ENCODE data around the gene ITGA4.

ITGA4 gene

GRCh38 chr2:181515719-181516118 lies 58.5 kb downstream of the ITGA4 start:
- no peak for TF ChIP-seq EGR1 (IDR thresholded peaks at IDR 0.05)
- no peak for TF ChIP-seq EP300 (IDR thresholded peaks at IDR 0.05; ENCODE audit: borderline replicate concordance)
- TF ChIP-seq TCF12 (IDR thresholded peaks at IDR 0.05; ENCODE audit: low read depth), result no peak
- no peak for TF ChIP-seq ZBTB7A (IDR thresholded peaks at IDR 0.05; ENCODE audit: low read depth)
- TF ChIP-seq, protein P1, sequence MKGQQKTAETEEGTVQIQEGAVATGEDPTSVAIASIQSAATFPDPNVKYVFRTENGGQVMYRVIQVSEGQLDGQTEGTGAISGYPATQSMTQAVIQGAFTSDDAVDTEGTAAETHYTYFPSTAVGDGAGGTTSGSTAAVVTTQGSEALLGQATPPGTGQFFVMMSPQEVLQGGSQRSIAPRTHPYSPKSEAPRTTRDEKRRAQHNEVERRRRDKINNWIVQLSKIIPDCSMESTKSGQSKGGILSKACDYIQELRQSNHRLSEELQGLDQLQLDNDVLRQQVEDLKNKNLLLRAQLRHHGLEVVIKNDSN (IDR thresholded peaks at IDR 0.05), result no peak
- TF ChIP-seq FOXM1 (IDR thresholded peaks at IDR 0.05; ENCODE audit: borderline replicate concordance, low read depth), result no peak

- TF ChIP-seq TAF1 (IDR thresholded peaks at IDR 0.05; ENCODE audit: low read depth) (no peak), CEBPB (IDR thresholded peaks at IDR 0.05) (no peak), CREB1 (IDR thresholded peaks at IDR 0.05; ENCODE audit: low read depth) (no peak), RAD21 (IDR thresholded peaks at IDR 0.05; ENCODE audit: low read depth) (no peak), TCF12 (IDR thresholded peaks at IDR 0.05; ENCODE audit: low read depth) (no peak), TEAD4 (IDR thresholded peaks at IDR 0.05) (no peak), FOXM1 (IDR thresholded peaks at IDR 0.05; ENCODE audit: borderline replicate concordance, low read depth) (no peak), ZBTB7A (IDR thresholded peaks at IDR 0.05; ENCODE audit: low read depth) (no peak), EP300 (IDR thresholded peaks at IDR 0.05; ENCODE audit: borderline replicate concordance) (no peak), EGR1 (IDR thresholded peaks at IDR 0.05) (no peak), NFIC (IDR thresholded peaks at IDR 0.05) (no peak)
- TF ChIP-seq, protein P1 (IDR thresholded peaks at IDR 0.05), result no peak
- TF ChIP-seq, protein P2, sequence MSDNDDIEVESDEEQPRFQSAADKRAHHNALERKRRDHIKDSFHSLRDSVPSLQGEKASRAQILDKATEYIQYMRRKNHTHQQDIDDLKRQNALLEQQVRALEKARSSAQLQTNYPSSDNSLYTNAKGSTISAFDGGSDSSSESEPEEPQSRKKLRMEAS (IDR thresholded peaks at IDR 0.05), result no peak
Measured at GRCh38 chr2:181516992-181517391, 59.8 kb downstream of the ITGA4 start.

- no peak for TF ChIP-seq YY1 (IDR thresholded peaks at IDR 0.05; ENCODE audit: low read depth)
- TF ChIP-seq, protein P1 (IDR thresholded peaks at IDR 0.05), result no peak
- TF ChIP-seq RAD21 (IDR thresholded peaks at IDR 0.05; ENCODE audit: low read depth), result no peak
- no peak for TF ChIP-seq CEBPB (IDR thresholded peaks at IDR 0.05)
- no peak for TF ChIP-seq TAF1 (IDR thresholded peaks at IDR 0.05; ENCODE audit: low read depth)
- TF ChIP-seq EP300 (IDR thresholded peaks at IDR 0.05; ENCODE audit: borderline replicate concordance), result no peak
- no peak for TF ChIP-seq TCF12 (IDR thresholded peaks at IDR 0.05; ENCODE audit: low read depth)
- no peak for TF ChIP-seq EGR1 (IDR thresholded peaks at IDR 0.05)
- no peak for TF ChIP-seq NFIC (IDR thresholded peaks at IDR 0.05)
- TF ChIP-seq CREB1 (IDR thresholded peaks at IDR 0.05; ENCODE audit: low read depth), result no peak
- no peak for TF ChIP-seq REST (IDR thresholded peaks at IDR 0.05; ENCODE audit: low read depth)
- TF ChIP-seq ZBTB7A (IDR thresholded peaks at IDR 0.05; ENCODE audit: low read depth), result no peak
- no peak for TF ChIP-seq FOXM1 (IDR thresholded peaks at IDR 0.05; ENCODE audit: borderline replicate concordance, low read depth)
- no peak for TF ChIP-seq TEAD4 (IDR thresholded peaks at IDR 0.05)
Measured at GRCh38 chr2:181517685-181518301, 60.6 kb downstream of the ITGA4 start.

DNA sequence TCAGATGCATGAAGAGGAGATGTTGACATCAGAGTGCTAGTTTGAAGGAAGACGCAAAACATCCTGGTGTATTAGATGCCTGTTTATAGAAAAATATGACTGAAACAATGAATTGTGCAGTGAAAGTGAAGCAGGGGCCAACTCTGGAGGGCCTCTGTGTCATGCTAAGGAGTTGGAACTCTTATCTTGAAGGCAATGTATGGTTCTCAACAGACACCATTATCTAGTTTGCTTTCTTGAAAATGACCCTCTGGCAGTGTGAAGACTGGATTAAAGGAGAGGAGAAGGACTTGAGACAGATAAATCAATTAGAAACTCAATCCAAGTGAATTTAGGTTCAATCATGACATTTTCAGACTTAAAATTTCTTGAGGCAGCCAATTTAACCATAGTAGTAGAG lies 63.1 kb downstream of the ITGA4 start:
- no peak for TF ChIP-seq RAD21 (IDR thresholded peaks at IDR 0.05; ENCODE audit: low read depth)
- no peak for TF ChIP-seq REST (IDR thresholded peaks at IDR 0.05; ENCODE audit: low read depth)
- no peak for TF ChIP-seq ZBTB7A (IDR thresholded peaks at IDR 0.05; ENCODE audit: low read depth)
- TF ChIP-seq EP300 (IDR thresholded peaks at IDR 0.05; ENCODE audit: borderline replicate concordance), result no peak
- no peak for TF ChIP-seq CREB1 (IDR thresholded peaks at IDR 0.05; ENCODE audit: low read depth)
- TF ChIP-seq FOXM1 (IDR thresholded peaks at IDR 0.05; ENCODE audit: borderline replicate concordance, low read depth), result no peak
- TF ChIP-seq, protein P1 (IDR thresholded peaks at IDR 0.05), result no peak
- TF ChIP-seq TAF1 (IDR thresholded peaks at IDR 0.05; ENCODE audit: low read depth), result no peak
- no peak for TF ChIP-seq TEAD4 (IDR thresholded peaks at IDR 0.05)
- no peak for TF ChIP-seq YY1 (IDR thresholded peaks at IDR 0.05; ENCODE audit: low read depth)
- no peak for TF ChIP-seq TCF12 (IDR thresholded peaks at IDR 0.05; ENCODE audit: low read depth)
- no peak for TF ChIP-seq CEBPB (IDR thresholded peaks at IDR 0.05)
- TF ChIP-seq EGR1 (IDR thresholded peaks at IDR 0.05), result no peak
- TF ChIP-seq, protein P2 (IDR thresholded peaks at IDR 0.05), result no peak
- no peak for TF ChIP-seq NFIC (IDR thresholded peaks at IDR 0.05)

GRCh38 chr2:181523756-181524155 lies 66.6 kb downstream of the ITGA4 start:
- no peak for TF ChIP-seq NFIC (IDR thresholded peaks at IDR 0.05)
- TF ChIP-seq, protein P2 (IDR thresholded peaks at IDR 0.05), result no peak
- TF ChIP-seq RAD21 (IDR thresholded peaks at IDR 0.05; ENCODE audit: low read depth), result no peak
- TF ChIP-seq ZBTB7A (IDR thresholded peaks at IDR 0.05; ENCODE audit: low read depth), result no peak
- TF ChIP-seq CREB1 (IDR thresholded peaks at IDR 0.05; ENCODE audit: low read depth), result no peak
- TF ChIP-seq CEBPB (IDR thresholded peaks at IDR 0.05), result no peak
- TF ChIP-seq, protein P1 (IDR thresholded peaks at IDR 0.05), result no peak
- no peak for TF ChIP-seq EGR1 (IDR thresholded peaks at IDR 0.05)
- no peak for TF ChIP-seq TEAD4 (IDR thresholded peaks at IDR 0.05)
- no peak for TF ChIP-seq TAF1 (IDR thresholded peaks at IDR 0.05; ENCODE audit: low read depth)
- TF ChIP-seq YY1 (IDR thresholded peaks at IDR 0.05; ENCODE audit: low read depth), result no peak
